Stimulated activated CD8-positive, alpha-beta memory T cell treated with anti-CD3 and anti-CD28 coated beads, Interleukin-2, amount 100 ng/mL, for 48 hours (primary cell): ENCODE results near the gene GDPD5.

Experiments
- DNase-seq, 2 donors: peaks; one replicate each; pipeline ENCODE4 v3.0.0-alpha.2; 2020; ENCODE audit warnings: low read depth in 2 of 2

The GDPD5 gene

GRCh38 chr11:75402002-75402773 lies 123.6 kb downstream of the GDPD5 start:
- DNase-seq: no peak

DNA sequence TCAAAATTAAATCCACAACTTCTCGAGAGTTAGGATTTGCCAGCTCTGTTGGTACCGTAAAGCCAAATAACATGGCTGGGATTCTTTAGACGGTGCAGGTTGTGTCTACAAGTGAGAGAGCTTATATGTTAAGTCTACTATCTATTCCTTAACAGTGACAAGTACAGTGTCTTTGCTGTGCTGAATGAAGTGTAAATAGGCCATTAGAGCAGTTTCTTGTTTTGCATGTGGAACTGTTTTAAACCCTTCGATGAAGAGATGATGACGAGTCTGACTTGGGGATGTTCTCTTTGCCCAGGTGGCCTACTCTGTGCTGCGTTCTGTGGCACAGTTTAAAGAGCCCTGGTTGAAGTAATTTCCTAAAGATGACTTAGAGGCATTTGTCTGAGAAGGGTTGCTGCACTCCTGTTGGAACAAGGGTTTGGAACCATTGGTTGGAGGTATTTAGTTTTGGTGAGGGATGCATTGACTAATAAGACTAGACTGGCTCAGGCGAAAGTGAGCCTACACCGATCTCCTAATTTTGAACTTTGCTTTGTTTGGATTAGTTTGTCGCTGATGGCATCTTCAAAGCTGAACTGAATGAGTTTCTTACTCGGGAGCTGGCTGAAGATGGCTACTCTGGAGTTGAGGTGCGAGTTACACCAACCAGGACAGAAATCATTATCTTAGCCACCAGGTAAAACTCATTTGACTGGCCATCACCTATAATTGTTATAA lies 125.4 kb downstream of the GDPD5 start:
- no peak for DNase-seq

DNA sequence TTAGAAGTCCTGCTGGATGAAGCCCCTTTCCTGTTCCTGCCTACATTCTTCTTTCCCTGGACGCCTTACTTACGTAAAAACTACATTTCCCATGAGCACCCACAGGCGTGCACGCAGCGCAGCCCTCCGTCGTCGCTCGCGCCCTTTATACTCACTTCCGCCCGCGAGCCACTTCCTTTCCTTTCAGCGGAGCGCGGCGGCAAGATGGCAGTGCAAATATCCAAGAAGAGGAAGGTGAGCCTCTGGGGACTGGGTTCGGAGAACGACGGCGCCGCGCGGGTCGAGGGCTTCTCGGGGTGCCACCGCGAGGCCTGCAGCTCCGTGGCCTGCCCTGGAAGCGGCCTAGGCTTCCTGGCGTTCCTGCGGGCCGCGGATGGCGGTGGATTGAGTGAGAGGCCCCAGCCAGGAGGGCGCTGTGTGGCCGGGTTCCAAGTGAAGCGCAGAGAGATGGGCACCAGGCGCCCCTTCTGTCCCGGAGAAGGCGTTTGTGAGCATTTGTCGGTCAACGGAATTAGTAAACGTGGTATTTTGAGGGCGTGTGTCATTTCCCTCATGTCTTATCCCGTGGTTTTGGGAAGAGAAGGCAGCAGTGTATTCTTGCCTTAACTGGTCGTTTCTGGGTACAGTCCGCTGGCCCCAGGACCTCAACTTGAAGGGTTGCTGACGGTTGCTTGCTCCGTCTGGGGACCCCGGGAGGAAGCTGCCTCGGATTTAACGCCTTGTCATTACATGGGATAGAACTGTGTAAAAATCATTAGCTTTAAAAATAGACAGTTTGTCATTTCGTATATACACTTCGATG lies 126.2 kb downstream of the GDPD5 start, which contains the start of gene RPS3:
TSS of gene RPS3 (plus strand) at position 175 of the 802 bp plus-strand sequence. CDS start at position 205, 30 bp downstream.
- peak; percentile 73 to 81 for DNase-seq

- DNase-seq: no peak
Measured at GRCh38 chr11:75398906-75399305, 126.8 kb downstream of the GDPD5 start.

GRCh38 chr11:75394085-75394840 lies 131.5 kb downstream of the GDPD5 start:
- DNase-seq: no peak

DNA sequence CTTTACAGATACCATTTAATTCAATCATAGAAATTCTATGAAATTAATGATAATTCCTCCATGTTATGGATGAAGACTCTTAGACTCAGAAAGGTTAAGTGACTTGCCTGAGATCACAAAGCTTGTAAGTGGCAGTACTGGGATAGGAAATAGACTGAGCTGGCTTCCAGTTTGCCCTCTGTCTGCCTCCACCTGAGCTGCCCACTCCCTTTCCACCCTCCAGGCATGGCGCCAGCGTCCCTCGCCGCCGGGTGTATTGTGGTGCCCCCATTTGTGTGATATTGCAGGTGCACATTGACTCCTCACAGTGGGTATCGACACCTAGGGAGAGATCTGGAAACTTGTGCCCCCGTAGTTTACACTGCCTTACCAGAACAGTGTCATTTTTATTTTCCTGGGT lies 135.8 kb downstream of the GDPD5 start:
- no peak for DNase-seq

- DNase-seq: no peak
Measured at GRCh38 chr11:75389276-75389605, 136.5 kb downstream of the GDPD5 start.

- DNase-seq: peak; percentile 40 to 49
Measured at GRCh38 chr11:75388386-75389275, 137.1 kb downstream of the GDPD5 start.

DNA sequence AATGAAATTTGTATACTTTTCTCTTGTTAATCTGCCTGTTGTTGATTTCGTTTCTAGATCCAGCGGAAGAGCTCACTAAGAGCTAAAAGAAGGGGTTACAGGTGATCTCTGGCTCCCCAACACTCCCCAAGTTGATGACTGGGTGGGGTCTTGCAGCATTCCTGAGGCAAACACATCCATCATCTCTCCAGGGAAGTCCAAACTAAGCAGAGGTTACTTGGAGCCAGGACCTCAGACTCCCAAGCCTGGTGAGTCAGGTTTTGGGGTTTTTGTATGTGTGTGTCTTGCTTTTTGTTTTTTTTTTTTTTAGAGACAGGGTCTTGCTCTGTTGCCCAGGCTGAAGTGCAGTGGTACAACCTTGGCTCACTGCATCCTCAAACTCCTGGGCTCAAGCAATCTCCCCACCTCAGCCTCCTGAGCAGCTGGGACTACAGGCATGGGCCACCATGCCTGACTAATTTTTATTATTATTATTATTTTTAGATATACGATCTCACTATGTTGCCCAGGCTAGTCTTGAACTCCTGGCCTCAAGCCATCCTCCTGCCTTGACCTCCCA lies 137.9 kb downstream of the GDPD5 start:
- no peak for DNase-seq

DNA sequence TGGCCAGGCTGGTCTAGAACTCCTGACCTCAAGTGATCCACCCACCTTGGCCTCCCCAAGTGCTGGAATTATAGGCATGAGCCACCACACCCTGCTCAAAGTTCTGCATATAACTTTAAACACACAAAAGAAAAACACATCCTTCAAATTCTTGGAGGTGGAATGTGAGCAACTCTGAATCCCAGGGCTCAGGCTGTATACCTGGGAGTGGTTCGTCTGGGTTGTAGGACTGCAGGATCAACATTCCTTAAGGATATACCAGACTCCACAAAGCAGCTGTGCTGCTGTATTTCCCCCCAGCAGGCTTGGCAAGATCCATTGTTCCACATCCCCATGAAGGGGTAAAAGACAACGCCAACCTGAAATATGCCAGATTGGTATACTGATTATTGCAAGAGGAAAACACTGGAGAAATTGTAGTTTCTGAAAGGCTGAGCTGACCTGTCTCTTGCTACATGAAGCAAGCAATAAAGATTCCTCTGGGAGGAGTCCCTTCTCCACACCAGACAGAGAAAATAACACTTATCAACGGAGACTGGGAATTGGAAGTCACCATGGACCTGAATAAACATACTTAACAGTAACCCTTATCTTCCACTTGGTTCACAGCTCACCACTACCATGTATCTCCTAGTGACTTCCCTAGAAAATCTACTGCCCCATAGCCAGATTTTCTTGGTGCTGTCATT lies 138.7 kb downstream of the GDPD5 start:
- DNase-seq: no peak
